Mucosa of descending colon (tissue), 3 donors: ENCODE data around the gene EVI5. TPM values are rescaled to one million over a fixed set of nuclear protein-coding genes. Genes with fewer than 3 reads are reported as not detected.

Experiments
- ATAC-seq: fragments of 200-7000 bp; cut with Tn5 transposase; one replicate; pipeline ENCODE4 v1.9.1; 2020; ENCODE audit warnings: mild to moderate bottlenecking, moderate library complexity
- DNase-seq, 3 donors: peaks; one replicate each; pipeline ENCODE4 v3.0.0-alpha.2; 2020
- H3K36me3 ChIP-seq: fragments of 200-600 bp; one replicate; pipeline ENCODE4 v1.8.0; 2021; ENCODE audit warnings: low read depth, mild to moderate bottlenecking
- H3K4me1 ChIP-seq: fragments of 200-600 bp; one replicate; pipeline ENCODE4 v1.8.0; 2021; ENCODE audit warnings: low read depth, mild to moderate bottlenecking
- H3K4me3 ChIP-seq: fragments of 200-600 bp; one replicate; pipeline ENCODE4 v1.8.0; 2021; ENCODE audit warnings: mild to moderate bottlenecking
- H3K9me3 ChIP-seq: fragments of 200-600 bp; one replicate; pipeline ENCODE4 v1.8.0; 2021; ENCODE audit warnings: mild to moderate bottlenecking
- intact Hi-C, 2 donors: fragments of 100-400 bp; cut with DNase I in 1 of 2; cut with micrococcal nuclease in 1 of 2; formaldehyde crosslinking; loops; one replicate each; pipeline versions ENCODE4 v1.11.0 to v1.11.1; 2022; cut with DNase I, micrococcal nuclease
- total RNA-seq, 3 donors: library from RNA; stranded (reverse); fragmentation: NEBNext Ultra II Directional in 2 of 3; extraction: Animal tissue kit (Norgen Biotek cat#: 25700) in 2 of 3; gene quantifications; one replicate each; pipeline versions ENCODE4 v1.2.1 to v1.2.4, GENCODE V29; 2021 to 2023
- TF ChIP-seq, protein P1 (sequence below): fragments of 200-600 bp; IDR thresholded peaks from one replicate; pipeline ENCODE4 v1.8.0; 2022; ENCODE audit warnings: antibody characterized with exemption, mild to moderate bottlenecking
- donor health status: DM: no; HTN: no; CAD: no; lungs with moderate emphysema.
- donor health status: DM: no; HTN: no; CAD: no.
- donor health status: DM: no; HTN: yes; CAD: no.

The EVI5 gene
- total RNA-seq, 3 donors from 2014 or later, result 32.3 to 52.4 (median 33.5) TPM

DNA sequence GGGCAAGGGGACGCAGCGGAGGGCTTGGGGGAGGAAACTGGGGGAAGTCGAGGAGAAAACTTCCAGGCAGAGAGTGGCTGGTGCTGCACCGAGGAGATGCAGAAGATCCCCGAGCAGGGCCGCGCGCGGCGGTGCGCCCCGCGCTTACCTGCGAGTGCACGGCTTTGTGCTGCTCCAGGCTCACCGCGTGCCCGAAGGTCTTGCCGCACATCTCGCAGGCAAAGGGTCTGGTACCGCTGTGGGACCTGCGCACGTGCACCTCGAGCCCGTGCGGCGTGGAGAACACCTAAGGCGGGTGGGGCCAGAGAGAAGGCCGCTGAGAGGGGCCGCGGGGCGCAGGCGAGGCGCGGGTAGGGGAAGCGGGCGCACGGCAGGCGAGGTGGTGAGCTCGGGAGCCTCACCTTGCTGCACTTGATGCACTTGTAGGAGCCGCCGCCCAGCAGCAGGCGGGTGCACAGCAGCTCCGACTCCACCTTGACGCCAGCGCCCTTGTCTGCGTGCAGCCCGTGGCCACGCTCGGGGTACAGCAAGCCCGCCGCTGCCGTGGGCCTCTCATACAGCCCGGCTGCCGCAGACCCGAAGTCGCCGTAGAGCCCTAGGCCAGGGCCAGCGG, 304.6 kb downstream of the EVI5 start:
- TF ChIP-seq, protein P1, sequence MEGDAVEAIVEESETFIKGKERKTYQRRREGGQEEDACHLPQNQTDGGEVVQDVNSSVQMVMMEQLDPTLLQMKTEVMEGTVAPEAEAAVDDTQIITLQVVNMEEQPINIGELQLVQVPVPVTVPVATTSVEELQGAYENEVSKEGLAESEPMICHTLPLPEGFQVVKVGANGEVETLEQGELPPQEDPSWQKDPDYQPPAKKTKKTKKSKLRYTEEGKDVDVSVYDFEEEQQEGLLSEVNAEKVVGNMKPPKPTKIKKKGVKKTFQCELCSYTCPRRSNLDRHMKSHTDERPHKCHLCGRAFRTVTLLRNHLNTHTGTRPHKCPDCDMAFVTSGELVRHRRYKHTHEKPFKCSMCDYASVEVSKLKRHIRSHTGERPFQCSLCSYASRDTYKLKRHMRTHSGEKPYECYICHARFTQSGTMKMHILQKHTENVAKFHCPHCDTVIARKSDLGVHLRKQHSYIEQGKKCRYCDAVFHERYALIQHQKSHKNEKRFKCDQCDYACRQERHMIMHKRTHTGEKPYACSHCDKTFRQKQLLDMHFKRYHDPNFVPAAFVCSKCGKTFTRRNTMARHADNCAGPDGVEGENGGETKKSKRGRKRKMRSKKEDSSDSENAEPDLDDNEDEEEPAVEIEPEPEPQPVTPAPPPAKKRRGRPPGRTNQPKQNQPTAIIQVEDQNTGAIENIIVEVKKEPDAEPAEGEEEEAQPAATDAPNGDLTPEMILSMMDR, result no peak
- ATAC-seq (peak; percentile 14), DNase-seq (peak; percentile 21 to 54 (median 44))
- intact Hi-C loops, result no loop called here
- H3K9me3 ChIP-seq, result no peaks in the 10 kb centered on the region
- H3K4me1 ChIP-seq, result peaks cover 50% of the 10 kb centered on the region
- H3K36me3 ChIP-seq, result no peaks in the 10 kb centered on the region
- no peak overlapping the region for H3K4me3 ChIP-seq

DNA sequence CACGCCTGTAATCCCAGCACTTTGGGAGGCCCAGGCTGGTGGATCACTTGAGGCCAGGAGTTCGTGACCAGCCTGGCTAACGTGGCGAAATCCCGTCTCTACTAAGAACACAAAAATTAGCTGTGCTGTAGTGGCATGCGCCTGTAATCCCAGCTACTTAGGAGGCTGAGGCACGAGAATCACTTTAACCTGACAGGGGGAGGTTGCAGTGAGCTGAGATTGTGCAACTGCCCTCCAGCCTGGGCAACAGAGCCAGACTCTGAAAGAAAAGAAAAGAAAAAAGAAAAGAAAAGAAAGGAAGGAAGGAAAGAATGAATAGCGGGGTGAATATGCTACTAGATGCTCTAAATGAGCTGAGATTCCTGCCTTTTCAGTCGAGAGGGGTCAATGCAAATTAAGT, 305.3 kb downstream of the EVI5 start:
- Histone ChIP-seq H3K4me1 (peaks cover 43% of the 10 kb centered on the region), H3K9me3 (no peaks in the 10 kb centered on the region), H3K36me3 (no peaks in the 10 kb centered on the region), H3K4me3 (no peak overlapping the region)
- TF ChIP-seq, protein P1, result no peak
- DNase-seq (no peak), ATAC-seq (no peak)
- intact Hi-C loops, result no loop called here

DNA sequence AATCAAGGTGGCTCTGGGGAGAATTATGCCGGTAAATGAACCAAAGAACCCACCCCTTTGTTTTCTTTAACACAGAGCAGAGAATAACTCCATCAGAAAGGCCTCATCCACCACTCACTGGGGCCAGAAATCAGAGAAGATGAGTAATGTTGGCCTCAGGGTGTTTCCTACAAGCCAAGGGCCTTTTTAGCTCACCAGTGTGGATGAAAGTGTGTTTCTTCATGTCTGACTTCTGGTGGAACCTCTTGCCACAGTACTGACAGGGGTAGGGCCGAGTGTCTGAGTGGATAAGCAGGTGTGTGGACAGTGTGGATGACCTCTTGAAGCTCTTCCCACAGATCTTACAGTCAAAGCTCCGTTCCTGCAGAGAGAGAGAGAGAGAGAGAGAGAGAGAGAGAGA, 306.5 kb downstream of the EVI5 start:
- H3K9me3 ChIP-seq, result no peaks in the 10 kb centered on the region
- peaks cover 31% of the 10 kb centered on the region for H3K4me1 ChIP-seq
- H3K36me3 ChIP-seq, result no peaks in the 10 kb centered on the region
- intact Hi-C loops, result no loop called here
- H3K4me3 ChIP-seq, result no peak overlapping the region
- no peak for ATAC-seq
- no peak for DNase-seq
- TF ChIP-seq, protein P1, result no peak

DNA sequence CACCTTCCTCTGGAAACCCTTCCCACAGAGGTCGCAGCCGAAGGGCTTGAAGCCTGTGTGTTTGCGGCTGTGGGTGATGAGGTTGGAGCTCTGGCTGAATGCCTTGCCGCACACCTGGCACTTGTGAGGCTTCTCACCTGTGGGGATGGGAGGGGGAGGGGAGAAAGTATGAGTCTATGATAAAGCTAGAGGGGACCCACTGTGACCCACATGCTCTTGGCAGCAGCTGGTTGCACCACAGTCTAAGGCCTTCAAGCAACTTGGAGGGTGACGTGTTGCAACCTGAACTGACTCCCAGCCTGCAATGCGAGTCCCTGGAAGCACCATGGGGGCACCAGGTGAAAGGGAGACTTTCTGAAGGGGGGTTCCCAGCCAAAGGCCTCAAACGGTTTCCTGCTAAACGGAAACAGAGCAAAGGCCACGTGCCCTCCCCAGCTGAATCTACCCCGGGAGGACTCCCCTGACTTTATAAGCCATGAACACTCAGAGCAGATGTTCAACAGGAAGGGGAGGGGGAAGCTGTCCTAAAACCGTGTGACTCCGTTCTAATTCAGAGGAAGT, 308.8 kb downstream of the EVI5 start:
- intact Hi-C loops, result no loop called here
- DNase-seq, result peak in 2 of 3 donors; percentile 18 to 29
- peak; percentile 42 for ATAC-seq
- no peaks in the 10 kb centered on the region for H3K9me3 ChIP-seq
- peaks cover 9% of the 10 kb centered on the region for H3K4me1 ChIP-seq
- H3K36me3 ChIP-seq, result no peaks in the 10 kb centered on the region
- TF ChIP-seq, protein P1, result no peak
- H3K4me3 ChIP-seq, result no peak overlapping the region

DNA sequence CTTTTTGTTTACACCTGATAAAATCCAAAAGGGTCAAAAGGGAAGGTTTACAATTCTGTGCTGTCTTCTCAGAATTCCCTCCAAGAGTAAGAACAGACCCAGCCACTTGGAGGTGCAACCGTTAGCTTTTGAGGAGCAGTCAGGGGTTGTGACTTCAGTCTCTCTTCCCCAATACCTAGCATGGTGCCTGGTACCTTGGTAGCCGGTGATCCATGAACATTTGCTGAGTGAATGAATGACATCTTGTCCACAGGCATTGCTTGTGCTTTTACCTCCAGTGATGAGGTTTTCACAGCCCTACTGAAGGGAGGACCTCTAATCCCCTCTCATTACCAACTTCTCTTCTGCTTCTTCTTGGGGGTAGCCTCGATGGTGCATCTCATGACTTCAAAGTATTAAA, 309.9 kb downstream of the EVI5 start:
- no peaks in the 10 kb centered on the region for H3K9me3 ChIP-seq
- no peaks in the 10 kb centered on the region for H3K36me3 ChIP-seq
- DNase-seq, result no peak
- H3K4me1 ChIP-seq, result no peaks in the 10 kb centered on the region
- intact Hi-C loops, result no loop called here
- no peak for ATAC-seq
- no peak overlapping the region for H3K4me3 ChIP-seq
- TF ChIP-seq, protein P1, result no peak
